ENCODE data around the gene RAI1.

DNA sequence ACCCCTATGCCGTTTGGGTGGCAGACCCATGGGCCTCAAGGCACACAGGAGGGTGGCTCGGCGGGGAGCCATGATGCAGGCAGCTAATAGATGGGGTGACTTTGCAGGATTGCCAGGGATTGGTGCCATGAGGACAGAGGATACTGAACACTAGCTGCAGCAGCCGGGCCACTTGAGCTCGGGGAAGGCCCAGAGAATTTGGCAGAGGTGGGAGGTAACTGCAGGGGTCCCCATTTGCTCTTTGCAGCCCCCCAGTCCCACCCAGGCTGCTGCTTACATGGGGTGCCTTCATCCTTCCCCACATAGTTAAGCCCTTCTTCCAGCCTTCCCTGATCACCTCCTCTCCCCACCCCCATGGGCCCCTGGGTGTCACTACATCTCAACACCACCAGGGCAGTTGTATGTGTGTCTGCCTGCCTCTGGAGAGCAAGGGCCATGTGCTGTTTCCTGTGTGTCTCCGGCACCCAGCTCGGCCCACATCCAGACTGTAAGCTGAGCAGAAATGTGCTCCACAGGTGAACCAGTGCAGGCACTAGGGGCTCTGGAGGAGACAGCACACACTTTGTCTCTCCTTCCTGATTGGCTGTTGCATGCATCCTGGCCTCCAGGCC is 103.5 kb downstream of the RAI1 start:
- TF ChIP-seq ZFP3 (tag by site-specific recombination; IDR thresholded peaks at IDR 0.05; ENCODE audit: low read depth), result no peak
- TF ChIP-seq ZSCAN23 (tag by site-specific recombination; IDR thresholded peaks at IDR 0.05), result no peak
- TF ChIP-seq, protein P1, sequence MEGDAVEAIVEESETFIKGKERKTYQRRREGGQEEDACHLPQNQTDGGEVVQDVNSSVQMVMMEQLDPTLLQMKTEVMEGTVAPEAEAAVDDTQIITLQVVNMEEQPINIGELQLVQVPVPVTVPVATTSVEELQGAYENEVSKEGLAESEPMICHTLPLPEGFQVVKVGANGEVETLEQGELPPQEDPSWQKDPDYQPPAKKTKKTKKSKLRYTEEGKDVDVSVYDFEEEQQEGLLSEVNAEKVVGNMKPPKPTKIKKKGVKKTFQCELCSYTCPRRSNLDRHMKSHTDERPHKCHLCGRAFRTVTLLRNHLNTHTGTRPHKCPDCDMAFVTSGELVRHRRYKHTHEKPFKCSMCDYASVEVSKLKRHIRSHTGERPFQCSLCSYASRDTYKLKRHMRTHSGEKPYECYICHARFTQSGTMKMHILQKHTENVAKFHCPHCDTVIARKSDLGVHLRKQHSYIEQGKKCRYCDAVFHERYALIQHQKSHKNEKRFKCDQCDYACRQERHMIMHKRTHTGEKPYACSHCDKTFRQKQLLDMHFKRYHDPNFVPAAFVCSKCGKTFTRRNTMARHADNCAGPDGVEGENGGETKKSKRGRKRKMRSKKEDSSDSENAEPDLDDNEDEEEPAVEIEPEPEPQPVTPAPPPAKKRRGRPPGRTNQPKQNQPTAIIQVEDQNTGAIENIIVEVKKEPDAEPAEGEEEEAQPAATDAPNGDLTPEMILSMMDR (tag by site-specific recombination; IDR thresholded peaks at IDR 0.05), result peak; percentile 45; the same call in 1 of the 2 replicates
- TF ChIP-seq ZNF416 (tag by site-specific recombination; IDR thresholded peaks at IDR 0.05), result no peak
- TF ChIP-seq ZNF26 (tag by site-specific recombination; IDR thresholded peaks at IDR 0.05), result no peak
- no peak for TF ChIP-seq ZNF510 (tag by site-specific recombination; IDR thresholded peaks at IDR 0.05; ENCODE audit: insufficient replicate concordance)

Measured in HEK293 (cell line).